Mesodermal cell (in vitro differentiated cells): Measurements from ENCODE around the gene FAM124A.

Experiments
- H3K27ac ChIP-seq: 2 replicates; pipeline ENCODE4 v1.7.0; 2013; ENCODE audit warnings: mild to moderate bottlenecking, low read depth, low read length, moderate library complexity; ENCODE audit not compliant: severe bottlenecking
- H3K36me3 ChIP-seq: 2 replicates; pipeline ENCODE4 v1.7.1; 2013; ENCODE audit warnings: mild to moderate bottlenecking, low read length, moderate library complexity; ENCODE audit not compliant: control insufficient read depth, insufficient read depth
- H3K4me1 ChIP-seq: one replicate; pipeline ENCODE4 v1.7.1; 2013; ENCODE audit warnings: mild to moderate bottlenecking, low read length; ENCODE audit not compliant: insufficient read depth, control insufficient read depth, poor library complexity, severe bottlenecking
- H3K4me3 ChIP-seq: 2 replicates; pipeline ENCODE4 v1.7.0; 2013; ENCODE audit warnings: low read length, control low read depth, mild to moderate bottlenecking; ENCODE audit not compliant: insufficient read depth, poor library complexity, severe bottlenecking; ENCODE audit errors: extremely low read depth
- H3K9me3 ChIP-seq: 2 replicates; pipeline ENCODE4 v1.7.1; 2013; ENCODE audit warnings: mild to moderate bottlenecking, low read length, moderate library complexity; ENCODE audit not compliant: control insufficient read depth

FAM124A gene

DNA sequence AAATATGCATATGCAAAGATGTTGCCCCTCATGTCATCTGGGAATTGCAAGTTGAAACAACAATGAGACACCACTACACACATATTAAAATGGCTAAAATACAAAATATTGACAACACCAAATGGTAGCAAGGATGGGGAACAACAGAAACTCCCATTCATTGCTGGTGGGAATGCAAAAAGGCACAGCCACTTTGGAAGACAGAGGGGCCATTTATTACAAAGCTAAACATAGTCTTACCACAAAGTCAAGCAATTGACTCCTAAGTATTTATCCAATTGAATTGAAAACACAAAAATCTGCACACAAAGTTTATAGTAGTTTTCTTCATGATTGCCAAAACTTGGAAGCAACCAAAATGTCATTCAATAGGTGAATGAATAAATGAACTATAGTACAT, 111.2 kb downstream of the FAM124A start:
- Histone ChIP-seq H3K27ac (no peak overlapping the region), H3K36me3 (no peaks in the 10 kb centered on the region), H3K9me3 (no peaks in the 10 kb centered on the region), H3K4me1 (peaks cover 2% of the 10 kb centered on the region), H3K4me3 (no peak overlapping the region)

DNA sequence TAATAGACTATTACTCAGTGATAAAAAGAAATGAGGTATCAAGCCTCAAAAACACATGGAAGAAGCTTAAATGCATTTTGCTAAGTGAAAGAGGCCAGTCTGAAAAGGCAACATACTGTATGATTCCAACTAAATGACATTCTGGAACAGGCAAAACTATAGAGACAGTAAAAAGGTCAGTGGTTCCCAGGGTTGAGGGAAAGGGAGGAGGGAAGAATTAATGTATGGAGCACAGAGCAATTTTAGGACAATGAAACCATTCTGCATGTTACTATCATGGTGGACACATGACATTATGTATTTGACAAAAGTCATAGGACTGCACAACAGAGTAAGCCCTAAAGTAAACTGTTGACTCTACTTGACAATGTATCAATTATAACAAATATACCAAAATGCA, 111.6 kb downstream of the FAM124A start:
- Histone ChIP-seq H3K4me1 (no peaks in the 10 kb centered on the region), H3K4me3 (no peak overlapping the region), H3K36me3 (no peaks in the 10 kb centered on the region), H3K27ac (no peak overlapping the region), H3K9me3 (no peaks in the 10 kb centered on the region)
